ENCODE measurements around the gene RMP24.

Gene RMP24

GRCh38 chr18:35933982-35934381 is 38.5 kb upstream of the RMP24 start:
- CTCF ChIA-PET, result interaction anchor here (0.9 kb wide), 1 partner anchor 178 kb away, joined by 3 read pairs; no protein-coding TSS in a partner anchor
- Histone ChIP-seq H3K27me3 (ENCODE audit: insufficient read depth) (no peaks in the 10 kb centered on the region), H3F3A (replicated peaks; ENCODE audit: insufficient read depth) (no peaks in the 10 kb centered on the region), H3K9ac (no peak overlapping the region), H4K20me1 (ENCODE audit: insufficient read depth) (no peaks in the 10 kb centered on the region), H3K36me3 (replicated peaks in 1 of 2; ENCODE audit: control insufficient read depth in 1 of 2, insufficient read depth in 2 of 2, low read length in 1 of 2) (no peaks in the 10 kb centered on the region), H3K9me2 (no peaks in the 10 kb centered on the region), H3K4me2 (no peak overlapping the region), H3K4me1 (ENCODE audit: control insufficient read depth in 1 of 2, insufficient read depth in 2 of 2, low read depth in 1 of 2, low read length in 1 of 2) (no peaks in the 10 kb centered on the region), H3K4me3 (ENCODE audit: low read depth in 2 of 2, low read length in 1 of 2) (no peak overlapping the region), H3K79me2 (ENCODE audit: insufficient read depth) (no peaks in the 10 kb centered on the region), H3K27ac (ENCODE audit: low read depth in 2 of 2, low read length in 1 of 2) (no peak overlapping the region), H2AFZ (ENCODE audit: low read depth) (no peak overlapping the region), H3K9me3 (no peaks in the 10 kb centered on the region)
- no peak for DNase-seq
- POLR2A ChIA-PET, result no interaction called here
- WGBS (ENCODE audit: low lambda C conversion rate), result 32% methylated on average over 8 of the region's 8 CpGs
- no peak for TF ChIP-seq ELF1 (IDR thresholded peaks at IDR 0.05)
- TF ChIP-seq FOXM1 (IDR thresholded peaks at IDR 0.05; ENCODE audit: low read depth), result no peak
- TF ChIP-seq TCF12 (IDR thresholded peaks at IDR 0.05), result no peak
- TF ChIP-seq CHD2 (IDR thresholded peaks at IDR 0.05; ENCODE audit: low read length, partially characterized antibody), result no peak
- no peak for TF ChIP-seq CTCF (IDR thresholded peaks at IDR 0.05)
- TF ChIP-seq MEF2A (IDR thresholded peaks at IDR 0.05; ENCODE audit: borderline replicate concordance, low read depth), result no peak
- TF ChIP-seq RXRA (IDR thresholded peaks at IDR 0.05; ENCODE audit: borderline replicate concordance, low read depth), result no peak
- no peak for TF ChIP-seq POLR2AphosphoS5 (IDR thresholded peaks at IDR 0.05; ENCODE audit: low read depth, low read length)
- no peak for TF ChIP-seq SIN3A (IDR thresholded peaks at IDR 0.05; ENCODE audit: borderline replicate concordance, low read depth, low read length)
- TF ChIP-seq ZBTB33 (IDR thresholded peaks at IDR 0.05; ENCODE audit: borderline replicate concordance, low read depth), result no peak
- TF ChIP-seq NRF1 (IDR thresholded peaks at IDR 0.05; ENCODE audit: low read depth, low read length), result no peak
- TF ChIP-seq RAD21 (IDR thresholded peaks at IDR 0.05; ENCODE audit: low read length), result no peak
- TF ChIP-seq TEAD4 (IDR thresholded peaks at IDR 0.05; ENCODE audit: borderline replicate concordance, insufficient read depth), result no peak
- TF ChIP-seq RFX5 (IDR thresholded peaks at IDR 0.05; ENCODE audit: low read length), result no peak
- no peak for TF ChIP-seq RCOR1 (IDR thresholded peaks at IDR 0.05; ENCODE audit: low read length)

GRCh38 chr18:35934891-35935290 is 37.6 kb upstream of the RMP24 start:
- WGBS (ENCODE audit: low lambda C conversion rate), result 61% methylated on average over 5 of the region's 5 CpGs
- ChIA-PET POLR2A (no interaction called here), CTCF (interaction anchor here (4.3 to 4.7 kb wide), 2 partner anchors 14 to 179 kb away, joined by 18 to 34 read pairs; no protein-coding TSS in a partner anchor)
- no peaks in the 10 kb centered on the region for H3K9me3 ChIP-seq
- no peak overlapping the region for H3K4me2 ChIP-seq
- no peaks in the 10 kb centered on the region for H3K27me3 ChIP-seq (ENCODE audit: insufficient read depth)
- no peaks in the 10 kb centered on the region for H3K9me2 ChIP-seq
- DNase-seq, result no peak
- TF ChIP-seq FOSL2 (IDR thresholded peaks at IDR 0.05; ENCODE audit: borderline replicate concordance, low read depth), result no peak
- no peak for TF ChIP-seq TCF12 (IDR thresholded peaks at IDR 0.05)
- no peak for TF ChIP-seq NRF1 (IDR thresholded peaks at IDR 0.05; ENCODE audit: low read depth, low read length)
- TF ChIP-seq POLR2AphosphoS5 (IDR thresholded peaks at IDR 0.05; ENCODE audit: low read depth, low read length), result no peak
- H3K9ac ChIP-seq, result no peak overlapping the region
- H3K27ac ChIP-seq (ENCODE audit: low read depth in 2 of 2, low read length in 1 of 2), result no peak overlapping the region
- no peak overlapping the region for H2AFZ ChIP-seq (ENCODE audit: low read depth)
- no peaks in the 10 kb centered on the region for H3K79me2 ChIP-seq (ENCODE audit: insufficient read depth)
- H3K36me3 ChIP-seq (replicated peaks in 1 of 2; ENCODE audit: control insufficient read depth in 1 of 2, insufficient read depth in 2 of 2, low read length in 1 of 2), result no peaks in the 10 kb centered on the region
- H3F3A ChIP-seq (replicated peaks; ENCODE audit: insufficient read depth), result no peaks in the 10 kb centered on the region
- no peak overlapping the region for H3K4me3 ChIP-seq (ENCODE audit: low read depth in 2 of 2, low read length in 1 of 2)
- H4K20me1 ChIP-seq (ENCODE audit: insufficient read depth), result no peaks in the 10 kb centered on the region
- no peaks in the 10 kb centered on the region for H3K4me1 ChIP-seq (ENCODE audit: control insufficient read depth in 1 of 2, insufficient read depth in 2 of 2, low read depth in 1 of 2, low read length in 1 of 2)
